Dedifferentiated amniotic fluid mesenchymal stem cell (primary cell): ENCODE data around the gene BMP4.

Source experiments
- DNase-seq: peaks from one replicate; pipeline ENCODE4 v3.0.0-alpha.2; 2016; ENCODE audit errors: extremely low spot score

Gene BMP4

DNA sequence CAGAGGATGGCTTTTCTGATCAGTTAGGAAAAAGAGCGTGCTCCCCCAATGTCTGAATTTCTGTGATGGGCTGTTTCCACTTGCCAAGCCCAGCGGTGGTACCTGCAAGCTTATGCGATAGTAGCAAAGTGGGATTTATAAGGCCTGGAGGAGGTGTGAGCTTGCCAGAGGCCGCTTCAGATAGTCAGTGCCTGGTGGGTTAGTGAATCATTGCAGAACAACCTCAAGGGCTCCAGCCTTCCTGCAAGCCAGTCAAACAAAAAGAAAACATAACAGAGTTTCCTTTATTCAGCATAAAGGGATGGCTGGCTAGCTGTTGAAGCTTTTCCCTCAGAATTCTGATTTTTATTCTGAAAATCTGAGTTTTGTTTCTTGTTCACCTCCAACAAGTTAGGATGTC is 7.6 kb upstream of the BMP4 start:
- DNase-seq: no peak

DNA sequence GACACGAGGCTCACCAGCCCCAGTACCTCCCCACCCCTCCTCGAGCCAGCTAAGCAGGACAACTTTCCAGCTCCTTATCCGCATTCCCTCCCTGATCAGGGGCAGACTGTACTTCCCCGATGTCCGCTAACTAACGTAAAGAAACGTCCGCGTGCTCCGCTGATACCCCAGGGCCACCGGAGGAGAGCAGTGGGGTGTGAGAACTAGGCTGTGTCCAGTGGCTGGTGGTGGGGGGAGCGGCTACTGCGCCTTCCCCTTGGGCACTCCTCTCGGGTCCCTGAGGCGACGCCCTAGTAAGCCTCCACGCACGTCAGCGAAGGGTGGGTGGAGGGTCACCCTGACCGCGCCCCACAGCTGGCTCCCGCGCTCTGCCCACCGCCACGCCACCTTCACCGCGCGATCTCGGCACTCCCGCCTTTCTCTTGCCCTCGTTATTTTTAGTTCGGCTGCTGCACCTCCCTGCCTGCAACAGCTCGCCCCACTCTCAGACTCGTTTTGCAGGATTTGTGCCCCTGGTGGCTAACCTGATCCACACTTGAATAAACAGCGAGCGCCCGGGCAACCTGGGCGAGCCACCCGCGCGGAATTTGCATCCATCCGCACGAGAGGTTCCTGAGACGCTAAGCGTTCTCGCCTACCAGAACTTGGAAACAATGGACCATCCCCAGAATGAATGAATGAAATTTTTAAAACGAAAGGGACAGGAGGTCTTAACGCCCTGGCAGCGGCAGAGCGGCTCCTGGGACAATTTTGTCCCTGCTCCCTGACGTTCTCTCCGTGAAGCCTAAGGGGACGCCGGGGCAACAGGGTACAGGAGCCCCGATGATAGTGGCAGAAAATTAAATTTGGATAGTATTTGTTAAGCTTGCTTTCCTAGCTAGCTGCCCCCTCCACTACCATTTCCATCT is 6.9 kb upstream of the BMP4 start:
- DNase-seq: no peak

DNA sequence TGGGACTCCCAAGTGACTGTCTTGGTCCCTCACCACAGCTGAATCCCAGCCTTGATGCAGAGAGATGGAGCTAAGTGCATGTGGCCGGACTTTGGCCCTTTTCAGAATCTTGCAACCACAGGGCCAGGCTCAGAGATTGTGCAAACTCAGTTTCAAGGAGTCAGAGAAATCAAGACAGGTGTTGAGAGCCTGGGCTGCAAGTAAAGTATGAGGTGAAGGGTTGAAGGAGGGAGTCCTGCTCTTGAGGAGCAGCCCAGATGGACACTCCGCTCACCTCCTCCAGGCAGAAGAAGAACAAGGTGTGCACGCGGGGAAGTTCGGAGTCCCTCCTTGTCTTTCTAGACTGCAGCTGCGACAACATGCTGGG is 6.3 kb upstream of the BMP4 start:
- DNase-seq: no peak

DNA sequence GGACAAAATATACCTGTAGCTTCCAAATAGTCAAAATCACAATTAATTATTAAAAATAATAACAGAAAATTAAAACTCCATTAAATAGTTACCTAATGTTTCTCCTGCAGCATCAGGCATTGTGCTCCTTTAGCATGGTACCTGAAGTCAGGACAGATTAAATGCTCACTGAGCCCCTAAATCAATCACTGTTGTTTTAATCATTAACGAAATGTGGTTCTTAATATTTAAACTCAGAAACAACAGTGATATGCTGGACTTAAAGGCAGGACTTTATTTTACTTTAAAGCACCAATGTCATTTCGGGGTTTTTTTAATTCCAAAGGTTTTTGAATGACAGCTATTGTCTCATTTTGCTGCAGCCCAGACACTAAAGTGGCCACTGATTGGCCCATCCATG is 2.0 kb upstream of the BMP4 start:
- no peak for DNase-seq

DNA sequence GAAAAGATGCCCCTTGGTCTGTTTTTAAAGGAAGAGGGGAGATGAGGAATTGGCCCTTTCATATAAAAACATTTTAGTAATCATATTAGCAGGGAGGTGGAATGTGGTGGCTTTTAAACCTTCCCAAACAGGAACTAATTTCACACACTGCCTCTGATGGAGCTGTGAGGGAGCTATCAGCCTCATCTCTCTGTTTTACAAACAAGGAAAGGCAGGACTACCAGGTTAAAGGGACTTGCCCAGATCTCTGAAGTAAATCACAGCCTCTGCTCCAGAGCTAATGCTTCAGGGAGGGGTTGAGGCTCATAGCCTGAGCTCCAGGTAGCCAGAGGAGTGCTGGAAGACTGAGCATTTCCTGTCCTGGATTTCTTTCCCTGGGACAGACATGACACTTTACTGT is 1.1 kb upstream of the BMP4 start:
- no peak for DNase-seq

DNA sequence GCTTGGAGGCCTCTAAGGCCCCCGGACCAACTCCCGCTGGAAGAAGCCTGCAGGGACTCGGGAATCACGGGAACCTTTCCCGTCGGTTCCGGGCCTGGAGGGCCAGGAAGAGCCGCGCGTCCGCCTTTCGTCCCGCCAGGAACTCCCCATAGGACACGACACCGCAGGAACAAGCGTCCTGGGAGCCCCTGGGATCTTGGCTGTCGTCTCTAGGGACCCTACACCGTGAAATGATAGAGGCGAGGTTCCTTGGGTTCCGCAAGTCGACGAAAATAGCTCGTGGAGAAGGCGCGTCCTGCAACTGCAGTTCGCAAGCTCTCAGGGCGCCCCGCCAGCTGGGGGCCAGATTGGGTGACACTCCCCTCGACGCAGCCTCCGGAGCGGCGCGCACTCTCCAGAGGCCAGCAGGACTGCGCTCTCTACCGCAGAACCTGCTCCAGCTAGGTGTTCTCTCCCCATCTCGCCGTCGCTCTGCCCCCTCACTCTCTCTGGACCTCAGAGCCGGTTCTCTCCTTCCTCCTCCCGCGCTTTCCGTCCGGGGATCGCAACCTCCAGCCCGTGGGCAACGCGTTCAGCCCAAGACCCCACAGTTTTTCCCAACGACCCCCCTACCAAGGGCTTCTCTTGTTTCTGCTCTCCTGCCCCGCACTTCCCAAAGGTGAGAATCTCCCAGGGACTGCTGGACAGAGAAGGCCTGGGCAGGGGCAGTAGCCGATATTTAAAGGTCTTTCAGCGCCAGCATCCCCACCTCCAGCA is 776 bp downstream of the BMP4 start:
- no peak for DNase-seq

DNA sequence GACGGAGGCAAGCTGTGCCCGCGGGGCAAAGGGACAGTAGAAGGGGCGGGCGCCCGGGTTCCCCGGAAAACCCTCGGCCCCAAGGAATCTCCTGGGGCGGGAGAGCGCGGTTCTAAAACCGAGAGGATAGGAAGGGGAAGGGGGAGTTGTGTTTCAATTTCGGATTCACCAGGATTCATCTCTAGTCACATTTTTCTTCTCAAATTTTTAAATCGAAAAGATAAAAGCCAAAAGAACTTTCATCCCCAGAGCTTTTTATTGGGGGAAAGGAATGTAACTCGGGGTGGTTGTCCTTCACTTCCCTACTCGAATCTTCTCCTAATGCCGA is 1.4 kb downstream of the BMP4 start:
- no peak for DNase-seq

DNA sequence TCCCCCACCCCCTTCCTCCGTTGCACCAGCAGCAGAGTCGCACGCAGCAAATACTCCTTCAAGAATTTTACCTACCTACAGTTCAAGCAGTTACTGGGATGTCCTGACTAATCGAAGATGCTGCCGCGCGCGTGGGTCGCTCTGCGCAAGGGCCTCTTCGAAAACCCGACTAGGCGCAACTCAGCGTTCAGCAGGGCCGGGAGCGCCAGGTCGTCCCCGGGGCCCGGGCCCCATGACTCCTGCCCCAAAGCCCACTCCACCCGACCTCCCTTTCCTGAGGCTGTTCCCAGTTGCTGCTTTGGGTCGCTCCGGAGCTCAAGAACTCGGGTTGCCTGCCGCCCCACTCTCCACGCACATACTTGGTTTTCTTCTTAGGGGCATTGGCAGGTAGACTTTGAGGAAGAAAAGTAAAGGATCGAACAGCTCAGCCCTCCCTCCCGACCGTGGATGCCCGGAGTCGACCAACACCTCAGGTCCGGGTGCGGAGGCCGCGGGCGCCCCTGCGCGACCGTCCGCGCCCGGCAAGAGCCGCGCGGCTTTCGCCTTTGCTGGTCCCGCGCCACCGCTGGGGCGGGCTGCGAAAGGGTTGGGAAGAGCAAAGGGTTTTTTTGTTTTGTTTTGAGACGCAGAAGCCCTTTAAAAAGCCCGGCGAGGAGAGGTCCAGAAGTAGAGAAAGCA is 1.9 kb downstream of the BMP4 start:
- no peak for DNase-seq

DNA sequence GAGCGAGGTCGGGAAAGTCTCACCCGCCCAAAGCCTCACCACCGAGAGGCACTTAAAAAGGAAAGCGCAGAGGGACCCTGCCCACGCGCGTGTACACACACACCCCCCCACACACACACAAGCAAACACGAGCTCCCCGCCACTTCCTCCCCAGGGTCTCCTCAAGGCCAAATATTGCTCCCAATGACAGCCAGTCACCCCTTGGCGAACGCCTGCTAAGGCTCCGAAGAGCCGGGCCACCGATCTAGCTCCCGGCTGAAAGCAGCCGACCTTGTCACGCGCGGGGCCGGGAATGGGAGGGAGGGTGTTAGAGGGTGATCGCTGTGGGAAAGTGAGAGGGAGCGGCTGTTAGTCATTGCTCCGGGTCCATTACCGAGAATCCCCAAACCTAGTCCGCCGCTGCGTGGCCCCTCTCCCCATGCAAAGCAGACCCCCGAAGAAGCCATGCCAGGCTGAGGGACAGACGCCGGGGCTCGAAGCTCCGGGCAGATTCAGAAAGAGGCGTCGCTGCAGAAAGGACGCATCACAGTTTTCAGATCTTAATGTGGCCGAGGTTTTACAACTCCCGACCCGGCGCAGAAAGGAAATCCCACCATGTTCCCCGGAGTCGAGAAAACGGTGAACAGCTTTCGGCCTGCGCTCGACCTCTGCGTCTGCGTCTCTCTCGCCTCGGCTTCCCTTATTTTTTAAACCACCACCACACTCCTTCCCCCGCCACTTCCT is 2.6 kb downstream of the BMP4 start:
- DNase-seq: peak; percentile 50

DNA sequence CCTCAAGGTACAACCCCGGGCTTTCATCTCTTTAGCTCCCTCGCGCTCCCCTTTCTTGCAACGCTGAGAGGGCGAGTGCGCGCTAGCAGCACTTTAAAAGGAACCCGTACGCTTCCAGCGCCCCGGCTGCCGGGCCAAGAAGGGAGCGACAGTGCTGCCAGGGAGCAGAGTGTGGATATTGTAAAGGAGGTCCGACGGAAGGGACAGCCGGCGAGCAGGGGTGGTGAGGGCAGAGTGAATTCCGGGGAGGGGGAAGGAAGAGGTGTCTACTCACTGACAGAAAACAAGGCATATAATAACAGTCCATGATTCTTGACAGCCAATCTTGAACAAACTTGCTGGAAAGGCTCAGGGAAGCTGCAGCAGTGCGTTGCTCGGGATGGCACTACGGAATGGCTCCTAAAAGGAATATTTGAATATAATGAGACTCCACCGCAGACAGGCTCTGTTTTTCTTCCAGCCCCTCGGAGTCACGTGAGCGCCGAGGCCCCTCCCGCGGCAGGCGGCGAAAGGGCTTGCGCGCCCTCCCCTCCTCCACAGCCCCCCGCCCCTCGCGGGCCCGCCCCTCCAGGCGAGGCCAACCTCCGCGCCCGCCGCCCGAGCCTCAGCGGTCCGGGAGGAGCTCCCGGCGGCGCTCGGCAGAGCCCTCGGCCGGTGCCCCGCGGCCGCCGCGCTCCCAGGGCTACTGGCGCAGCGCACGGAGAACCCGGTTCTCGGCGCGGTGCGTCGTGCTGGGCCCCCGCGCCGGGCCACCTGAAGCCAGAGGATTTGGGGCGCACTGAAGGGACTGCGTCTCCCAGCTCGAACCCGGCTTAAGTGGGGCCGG is 3.4 kb downstream of the BMP4 start:
- DNase-seq: peak; percentile 75

DNA sequence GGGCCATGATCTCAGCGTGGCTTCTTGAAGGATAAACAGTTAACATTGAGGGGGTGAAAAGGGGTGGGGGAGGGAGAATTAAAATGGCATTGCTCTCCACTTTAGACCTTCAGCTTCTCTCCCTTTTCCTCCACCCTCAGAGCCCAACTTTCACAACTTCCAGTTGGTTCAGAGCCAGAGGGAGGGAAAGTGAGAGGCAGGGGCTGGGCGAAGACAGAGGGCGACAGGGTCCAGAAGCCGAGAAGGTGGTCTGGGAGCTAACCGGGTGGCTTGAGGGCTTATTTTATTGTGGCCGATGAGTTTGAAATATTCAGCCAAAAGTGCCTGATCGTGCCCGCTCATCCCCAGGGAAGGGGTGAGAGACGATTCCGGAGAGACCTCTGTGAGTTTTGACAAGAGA is 4.1 kb downstream of the BMP4 start:
- DNase-seq: no peak

DNA sequence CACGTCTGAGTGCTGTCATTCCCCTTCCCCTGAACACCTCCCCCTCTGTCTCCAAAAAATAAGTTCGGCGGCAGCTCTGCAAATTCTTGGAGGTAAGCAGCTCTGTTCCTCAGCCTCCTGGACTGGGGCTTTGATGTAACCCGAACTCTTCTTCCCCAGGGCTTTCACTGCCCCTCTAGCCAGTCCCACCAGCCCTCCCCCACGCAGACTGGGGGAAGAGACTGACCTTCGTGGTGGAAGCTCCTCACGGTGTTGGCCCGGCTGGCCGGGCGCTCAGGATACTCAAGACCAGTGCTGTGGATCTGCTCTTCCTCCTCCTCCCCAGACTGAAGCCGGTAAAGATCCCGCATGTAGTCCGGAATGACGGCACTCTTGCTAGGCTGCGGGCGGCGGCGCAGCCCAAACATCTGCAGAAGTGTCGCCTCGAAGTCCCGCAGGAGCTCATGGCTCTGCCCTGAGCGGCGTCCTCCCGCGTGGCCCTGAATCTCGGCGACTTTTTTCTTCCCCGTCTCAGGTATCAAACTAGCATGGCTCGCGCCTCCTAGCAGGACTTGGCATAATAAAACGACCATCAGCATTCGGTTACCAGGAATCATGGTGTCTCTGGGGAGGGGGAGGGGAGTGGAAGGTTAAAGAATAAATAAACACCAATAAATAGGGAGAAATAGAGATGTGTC is 4.9 kb downstream of the BMP4 start:
- no peak for DNase-seq

DNA sequence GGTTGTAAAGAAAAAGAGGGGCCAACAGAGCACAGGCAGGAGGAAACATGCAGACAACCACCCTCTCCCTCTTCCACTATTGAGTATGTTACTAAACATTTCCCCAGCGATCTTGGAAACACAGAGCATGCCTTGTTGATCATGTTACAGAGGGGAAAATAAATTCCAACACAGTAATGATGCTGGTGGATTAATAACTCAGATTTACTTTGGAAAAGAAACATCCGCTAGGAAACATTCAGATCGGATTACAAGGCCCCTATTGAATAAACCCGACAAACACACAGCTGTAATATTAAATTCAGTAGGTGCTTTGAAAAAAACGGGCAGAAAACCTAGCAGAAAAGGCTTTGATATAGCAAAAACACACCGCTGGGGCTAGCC is 5.4 kb downstream of the BMP4 start:
- no peak for DNase-seq

DNA sequence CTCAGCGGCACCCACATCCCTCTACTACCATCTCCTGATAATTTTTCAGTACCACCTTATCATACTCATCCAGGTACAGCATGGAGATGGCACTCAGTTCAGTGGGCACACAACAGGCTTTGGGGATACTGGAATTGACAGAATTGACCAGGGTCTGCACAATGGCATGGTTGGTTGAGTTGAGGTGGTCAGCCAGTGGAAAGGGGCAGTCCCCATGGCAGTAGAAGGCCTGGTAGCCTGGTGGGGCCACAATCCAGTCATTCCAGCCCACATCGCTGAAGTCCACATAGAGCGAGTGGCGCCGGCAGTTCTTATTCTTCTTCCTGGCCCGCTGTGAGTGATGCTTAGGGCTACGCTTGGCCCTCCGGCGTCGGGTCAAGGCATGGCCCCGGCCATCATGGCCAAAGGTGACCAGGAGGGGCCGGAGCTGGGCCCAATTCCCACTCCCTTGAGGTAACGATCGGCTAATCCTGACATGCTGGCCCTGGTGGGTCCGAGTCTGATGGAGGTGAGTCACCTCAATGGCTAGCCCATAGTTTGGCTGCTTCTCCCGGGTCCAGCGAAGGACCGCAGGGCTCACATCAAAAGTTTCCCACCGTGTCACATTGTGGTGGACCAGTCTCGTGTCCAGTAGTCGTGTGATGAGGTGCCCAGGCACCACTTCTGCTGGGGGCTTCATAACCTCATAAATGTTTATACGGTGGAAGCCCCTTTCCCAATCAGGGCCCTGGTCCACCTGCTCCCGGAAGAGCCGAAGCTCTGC is 6.4 kb downstream of the BMP4 start:
- DNase-seq: no peak

DNA sequence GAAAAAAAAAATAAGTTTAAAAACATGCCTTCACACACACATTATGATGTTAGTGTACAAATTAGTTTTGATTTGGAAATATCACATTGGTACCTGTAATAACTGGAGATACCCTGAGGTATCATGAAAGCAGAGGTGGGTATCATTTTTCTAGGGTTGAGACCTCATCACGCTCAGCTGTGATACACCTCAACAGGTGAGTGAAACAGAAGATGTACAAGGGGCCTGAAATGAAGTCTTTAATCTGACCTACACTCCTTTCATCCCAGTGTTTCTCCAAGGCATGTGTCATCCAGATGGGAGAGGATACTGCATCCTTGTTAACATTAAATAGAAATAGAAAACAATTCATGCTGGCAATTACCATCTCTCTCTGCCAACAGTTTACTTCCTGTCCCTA is 7.4 kb downstream of the BMP4 start:
- no peak for DNase-seq

DNA sequence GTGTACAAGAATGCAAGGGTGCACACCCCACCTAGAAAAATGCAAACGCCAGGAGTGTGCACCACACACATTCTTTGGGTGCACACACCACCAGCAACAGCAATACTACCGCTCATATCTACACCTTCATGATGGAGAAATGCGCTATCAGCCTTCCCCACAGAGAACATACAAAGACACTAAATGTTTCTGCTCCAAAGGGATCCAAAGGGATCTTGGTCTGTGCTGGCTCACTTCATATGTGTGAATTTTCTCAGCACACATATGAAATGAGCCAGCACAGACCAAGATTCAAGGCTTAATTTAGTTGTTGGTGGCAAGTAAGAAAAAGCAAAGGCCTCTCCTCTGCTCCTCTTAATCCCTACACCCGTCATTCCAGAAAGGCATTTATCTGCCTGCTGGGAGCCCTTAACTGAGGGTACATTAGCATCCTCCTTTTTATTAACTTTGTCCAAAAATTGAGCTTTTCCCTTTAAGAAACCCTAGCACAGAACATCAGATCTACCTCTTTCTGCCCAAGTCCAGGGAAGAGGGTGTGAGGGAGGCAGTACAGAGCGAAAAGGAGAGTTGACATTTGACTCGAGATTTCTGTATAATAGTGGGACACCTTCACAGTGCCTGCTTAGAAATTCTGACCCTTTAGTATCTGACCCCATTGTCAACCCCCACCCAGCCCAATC is 8.3 kb downstream of the BMP4 start:
- no peak for DNase-seq

DNA sequence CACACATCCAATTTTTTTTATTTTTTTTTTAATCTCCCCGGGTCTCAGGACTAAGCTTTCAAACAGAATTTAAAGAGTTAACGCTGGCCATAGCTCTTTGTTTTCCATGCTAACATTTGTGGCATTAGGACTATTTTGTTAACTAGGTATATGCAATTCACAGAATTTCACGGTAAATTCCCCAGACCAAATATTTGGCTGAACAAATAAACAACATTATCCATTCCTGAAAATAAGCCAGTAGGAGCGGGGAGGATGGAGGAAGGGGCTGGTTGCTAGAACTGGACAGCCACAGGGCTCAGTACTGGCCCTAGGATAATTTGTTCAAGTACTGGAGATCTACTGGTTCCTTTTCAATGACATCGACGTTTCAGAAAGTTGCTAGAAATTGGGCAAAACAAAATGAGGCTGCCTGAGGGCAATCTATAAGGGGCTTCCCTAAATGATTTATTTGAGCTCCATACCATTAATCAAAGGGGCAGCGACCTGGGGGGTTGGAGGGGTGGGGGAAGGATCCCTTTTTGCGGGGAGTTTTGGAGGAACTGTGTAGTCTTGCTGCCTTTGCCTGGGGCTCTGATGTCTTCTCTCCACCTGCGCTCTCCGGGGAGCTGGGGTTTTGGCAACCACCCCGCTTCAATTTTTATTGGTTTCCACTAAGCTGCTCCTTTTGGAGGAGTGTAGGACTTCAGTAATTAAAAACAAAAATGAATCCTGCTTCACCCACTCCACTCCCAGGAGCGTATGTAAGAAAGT is 9.0 kb downstream of the BMP4 start:
- DNase-seq: no peak

DNA sequence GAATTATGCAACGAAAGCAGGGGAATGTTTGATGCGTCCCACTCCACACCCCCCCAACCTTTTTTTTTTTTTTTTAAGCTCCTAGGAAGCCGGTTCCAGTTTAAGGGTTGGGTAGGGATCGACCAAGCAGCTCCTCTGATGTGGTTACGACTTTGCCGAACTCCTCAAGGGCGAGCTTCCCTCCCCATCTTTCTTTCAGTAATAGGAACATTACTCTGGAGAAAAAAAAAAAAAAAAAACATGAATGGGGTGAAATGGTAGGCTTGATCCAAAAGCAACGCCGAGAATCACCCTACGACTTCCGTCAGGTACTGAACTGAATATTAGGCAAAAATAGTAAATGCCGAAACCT is 9.6 kb downstream of the BMP4 start:
- no peak for DNase-seq
